ENCODE data around the gene VKORC1.

- TF ChIP-seq CTCF (IDR thresholded peaks at IDR 0.05 in 8 of 11, conservative IDR thresholded peaks at IDR 0.05 in 3 of 11) (no peak), POLR2A (IDR thresholded peaks at IDR 0.05) (no peak)
Measured at GRCh38 chr16:31083081-31083480, 11.5 kb downstream of the VKORC1 start.
